Measurements from ENCODE around the gene GFER.
"Not testable (repeated sequence)": the region's sequence is repeated elsewhere in the genome, so short reads cannot be mapped to it uniquely, and the experiment has no call there.

Gene GFER

DNA sequence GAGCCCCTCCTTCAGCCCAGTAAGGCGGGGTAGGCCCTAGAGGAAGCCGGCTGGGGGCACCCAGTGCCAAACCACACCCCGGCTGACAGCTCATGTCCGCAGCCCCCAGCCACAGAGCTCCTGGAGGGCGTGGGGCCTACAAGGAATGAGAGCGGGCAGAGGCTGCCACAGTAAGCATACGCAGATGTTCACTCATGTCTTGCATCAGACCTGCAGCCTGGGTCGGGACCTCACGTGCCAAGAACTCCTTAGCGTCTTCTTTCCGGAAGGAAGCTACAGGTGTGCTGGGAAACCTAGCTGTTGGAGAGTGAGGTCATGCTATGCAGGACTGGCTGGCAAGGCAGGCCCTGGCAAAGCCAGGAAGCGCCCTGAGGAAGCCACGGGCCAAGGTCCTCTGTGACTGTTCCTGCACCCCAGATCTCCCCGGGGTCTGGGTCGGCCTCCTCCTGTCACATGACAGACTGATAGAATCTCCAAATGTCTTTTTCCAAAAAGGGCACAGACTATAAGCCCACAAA, 24.1 kb downstream of the GFER start:
- DNase-seq: no peak

DNA sequence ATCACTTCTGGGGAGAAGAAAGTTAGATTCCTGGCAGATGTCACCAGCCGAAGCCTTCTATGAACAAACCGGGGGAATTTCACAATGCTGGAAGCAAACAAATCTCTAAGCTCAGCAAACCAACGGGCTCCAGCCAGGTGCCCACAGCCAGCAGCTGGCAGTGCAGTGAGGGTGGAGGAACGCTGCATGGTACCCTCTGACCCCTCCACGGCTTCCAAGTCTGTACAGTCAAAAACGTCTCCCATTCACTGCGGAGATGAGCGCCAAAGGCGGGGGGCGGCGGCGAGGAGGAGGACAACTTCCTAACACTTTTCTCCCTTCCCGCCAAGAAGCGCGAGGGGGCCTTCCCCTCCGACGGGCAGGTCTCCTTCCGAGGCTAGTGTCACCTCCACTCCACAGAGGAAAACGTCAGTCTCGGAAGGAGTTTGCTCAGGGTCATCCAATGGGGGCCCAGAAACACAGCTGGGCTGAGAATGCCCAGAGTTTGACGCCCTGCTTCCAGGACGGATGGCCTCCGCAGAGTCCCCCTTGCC, 24.7 kb downstream of the GFER start:
- DNase-seq: no peak

DNA sequence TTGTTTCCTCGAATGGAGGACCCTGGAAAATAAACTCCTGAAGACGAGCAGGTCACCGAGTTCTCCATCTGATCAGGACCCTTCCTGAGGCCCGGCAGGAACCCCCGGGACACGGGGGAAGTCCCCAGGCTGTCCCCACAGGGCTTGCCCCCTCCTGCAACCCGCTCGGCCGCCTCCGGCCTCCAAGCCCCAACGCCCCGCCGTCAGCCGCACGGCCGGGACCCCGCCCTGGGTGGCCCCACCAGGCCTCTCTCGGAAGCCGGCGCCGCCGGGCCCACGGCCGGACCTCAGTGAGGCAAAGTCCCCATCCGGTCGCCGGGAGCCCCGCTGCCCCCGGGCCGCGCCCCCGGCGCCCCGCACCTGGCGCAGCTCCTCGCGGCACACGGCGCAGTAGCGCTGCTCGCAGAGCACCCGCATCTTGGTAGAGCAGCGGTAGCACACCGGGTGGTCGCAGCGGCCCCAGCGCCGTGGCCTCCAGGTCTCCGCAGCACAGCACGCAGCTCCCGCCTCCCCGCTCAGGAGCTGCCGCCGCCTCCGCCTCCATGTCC, 25.2 kb downstream of the GFER start:
- DNase-seq: no peak

DNA sequence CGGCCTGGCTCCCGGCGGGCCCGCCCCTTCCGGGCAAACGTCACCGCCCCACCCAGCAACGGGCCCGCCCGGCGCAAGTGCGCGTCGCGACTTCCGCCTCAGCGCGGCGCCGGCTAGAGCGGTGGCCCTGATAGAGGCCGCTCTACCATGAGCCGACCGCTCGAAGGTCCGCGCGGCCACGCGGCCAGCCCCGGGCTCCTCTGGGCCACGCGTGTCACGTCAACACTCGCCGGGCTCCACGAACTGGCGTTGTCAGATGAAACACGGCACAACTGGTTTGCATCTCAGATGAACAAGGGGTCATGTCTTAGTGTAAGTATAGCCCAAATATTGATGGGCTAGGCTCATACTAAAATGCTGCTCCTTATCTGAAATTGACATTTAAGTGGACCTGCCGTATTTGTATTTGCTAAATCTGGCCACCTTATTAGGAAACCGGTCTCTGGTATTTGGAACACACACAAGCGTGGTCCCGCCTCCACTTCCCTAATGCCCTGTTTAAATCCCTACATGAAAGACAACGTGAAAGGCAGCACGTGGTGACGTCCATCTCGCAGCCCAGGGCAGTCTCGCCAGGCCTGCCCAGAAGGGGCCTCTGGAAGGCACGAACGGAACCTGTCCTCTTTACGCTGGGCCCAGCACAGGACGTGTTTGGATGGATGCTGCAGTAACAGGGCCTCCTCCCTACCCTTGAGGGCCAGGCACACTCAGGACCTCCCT, 26.0 kb downstream of the GFER start, which contains the start of gene ZNF598:
TSS of gene ZNF598 (minus strand) at position 31 of the 720 bp plus-strand sequence.
- peak; percentile 47 for DNase-seq

DNA sequence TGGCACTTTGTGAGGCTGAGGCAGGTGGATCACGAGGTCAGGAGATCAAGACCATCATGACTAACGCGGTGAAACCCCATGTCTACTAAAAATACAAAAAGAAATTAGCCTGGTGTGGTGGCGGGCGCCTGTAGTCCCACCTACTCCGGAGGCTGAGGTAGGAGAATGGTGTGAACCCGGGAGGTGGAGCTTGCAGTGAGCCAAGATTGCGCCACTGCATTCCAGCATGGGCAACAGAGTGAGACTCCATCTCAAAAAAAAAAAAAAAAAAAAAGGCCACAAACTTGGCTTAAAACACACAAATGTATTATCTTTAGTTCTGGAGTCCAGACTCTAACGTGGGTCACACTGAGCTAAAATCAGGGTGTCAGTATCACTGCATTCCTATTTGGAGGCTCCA, 27.7 kb downstream of the GFER start:
- not testable (repeated sequence) for DNase-seq

DNA sequence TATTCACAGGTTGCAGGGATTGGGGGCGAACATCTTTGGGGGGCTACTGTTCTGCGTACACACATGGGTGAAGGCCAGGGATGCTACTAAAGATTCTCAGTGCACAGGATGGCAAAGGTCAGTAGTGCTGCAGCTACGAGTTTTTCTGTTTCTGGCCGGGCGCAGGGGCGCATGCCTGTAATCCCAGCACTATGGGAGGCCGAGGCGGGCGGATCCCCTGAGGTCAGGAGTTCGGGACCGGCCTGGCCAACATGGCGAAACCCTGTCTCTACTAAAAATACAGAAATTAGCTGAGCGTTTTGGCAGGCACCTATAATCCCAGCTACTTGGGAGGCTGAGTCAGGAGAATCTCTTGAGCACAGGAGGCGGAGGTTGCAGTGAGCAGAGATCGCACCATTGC, 29.5 kb downstream of the GFER start:
- DNase-seq: no peak

DNA sequence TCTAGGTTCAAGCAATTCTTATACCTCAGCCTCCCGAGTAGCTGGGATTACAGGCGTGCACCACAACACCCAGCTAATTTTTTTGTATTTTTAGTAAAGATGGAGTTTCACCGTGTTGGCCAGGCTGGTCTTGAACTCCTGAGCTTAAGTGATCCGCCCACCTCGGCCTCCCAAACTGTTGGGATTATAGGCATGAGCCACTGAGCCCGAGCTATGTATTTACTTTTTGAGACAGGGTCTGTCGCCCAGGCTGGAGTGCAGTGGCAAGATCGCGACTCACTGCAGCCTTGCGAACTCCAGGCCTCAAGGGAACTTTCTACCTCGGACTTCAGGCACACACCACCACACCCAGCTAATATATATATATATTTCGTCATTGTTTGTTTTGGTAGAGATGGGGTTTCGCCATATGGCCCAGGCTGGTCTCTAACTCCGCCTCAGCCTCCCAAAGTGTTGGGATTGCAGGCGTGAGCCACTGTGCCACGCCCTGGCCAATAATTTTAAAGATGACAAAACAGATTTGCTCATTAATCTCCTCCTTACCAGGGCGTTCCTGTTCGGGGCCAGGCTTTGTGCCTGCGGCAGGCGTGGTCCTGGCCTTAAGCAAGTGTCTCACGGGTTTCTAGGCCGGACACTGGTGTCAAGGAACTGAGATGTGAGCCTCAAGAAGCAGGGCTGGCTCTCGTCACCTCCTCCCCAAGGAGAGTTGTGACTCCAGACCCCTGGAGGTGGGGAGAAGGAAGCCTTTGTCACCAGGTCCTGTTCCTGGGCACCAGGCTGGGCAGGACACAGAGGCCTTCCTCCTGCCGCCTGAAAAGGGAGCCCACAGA, 31.3 kb downstream of the GFER start:
- no peak for DNase-seq

DNA sequence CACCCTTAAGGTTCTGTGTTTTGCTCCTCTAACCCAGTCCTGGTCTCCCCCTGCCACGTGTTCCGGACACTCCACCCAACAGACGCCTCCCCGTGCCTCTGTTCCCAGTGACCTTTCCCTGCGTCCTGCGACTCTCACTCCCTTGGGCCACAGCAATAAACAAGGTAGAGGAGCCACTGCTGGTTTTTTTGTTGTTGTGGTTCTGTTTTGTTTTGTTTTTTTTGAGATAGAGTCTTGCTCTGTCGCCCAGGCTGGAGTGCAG, 31.9 kb downstream of the GFER start:
- no peak for DNase-seq

DNA sequence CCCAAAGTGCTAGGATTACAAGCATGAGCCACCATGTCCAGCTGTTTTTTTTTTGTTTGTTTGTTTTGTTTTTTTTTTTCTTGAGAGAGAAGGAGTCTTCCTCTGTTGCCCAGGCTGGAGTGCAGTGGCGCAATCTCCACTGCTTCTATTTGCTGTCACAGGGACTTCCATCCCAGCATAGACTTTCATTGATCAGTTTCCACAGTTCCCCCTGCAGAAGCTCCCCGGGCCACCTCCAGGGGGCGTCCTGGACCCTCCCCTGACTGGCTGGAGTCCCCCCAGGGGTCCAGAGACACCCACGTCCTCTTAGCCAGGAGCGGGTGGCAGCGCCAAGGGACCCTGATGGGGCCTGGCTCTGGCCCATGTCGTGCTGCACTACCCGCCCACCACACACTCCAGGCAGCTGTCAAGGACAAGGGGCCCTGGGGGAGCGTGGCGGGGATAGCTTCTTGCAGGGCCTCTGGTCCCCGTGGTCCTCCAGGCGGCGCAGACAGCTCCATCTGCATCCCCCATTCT, 32.5 kb downstream of the GFER start:
- no peak for DNase-seq

DNA sequence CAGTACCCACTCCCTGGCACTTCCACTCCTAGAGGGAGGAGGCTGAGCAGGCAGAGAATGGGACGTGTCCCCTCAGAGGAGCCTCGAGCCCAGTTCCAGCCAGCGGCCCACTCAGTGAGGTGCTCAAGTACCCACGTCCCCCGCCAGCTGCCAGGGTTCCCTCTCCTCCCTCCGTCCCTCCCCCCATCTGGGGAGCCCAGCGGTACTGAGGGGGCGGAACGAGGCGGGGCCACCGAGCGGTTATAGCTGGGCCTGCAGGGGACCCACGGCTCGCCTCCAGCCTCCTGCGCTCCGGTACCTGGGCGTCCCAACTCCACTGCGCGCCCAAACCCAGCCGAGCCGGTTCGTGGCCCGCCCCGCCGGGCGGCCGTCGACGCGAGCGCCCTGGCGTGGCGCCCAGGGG, 35.5 kb downstream of the GFER start, which contains the start of gene NPW:
TSS of gene NPW (plus strand) at position 268 of the 403 bp plus-strand sequence.
- DNase-seq: no peak

DNA sequence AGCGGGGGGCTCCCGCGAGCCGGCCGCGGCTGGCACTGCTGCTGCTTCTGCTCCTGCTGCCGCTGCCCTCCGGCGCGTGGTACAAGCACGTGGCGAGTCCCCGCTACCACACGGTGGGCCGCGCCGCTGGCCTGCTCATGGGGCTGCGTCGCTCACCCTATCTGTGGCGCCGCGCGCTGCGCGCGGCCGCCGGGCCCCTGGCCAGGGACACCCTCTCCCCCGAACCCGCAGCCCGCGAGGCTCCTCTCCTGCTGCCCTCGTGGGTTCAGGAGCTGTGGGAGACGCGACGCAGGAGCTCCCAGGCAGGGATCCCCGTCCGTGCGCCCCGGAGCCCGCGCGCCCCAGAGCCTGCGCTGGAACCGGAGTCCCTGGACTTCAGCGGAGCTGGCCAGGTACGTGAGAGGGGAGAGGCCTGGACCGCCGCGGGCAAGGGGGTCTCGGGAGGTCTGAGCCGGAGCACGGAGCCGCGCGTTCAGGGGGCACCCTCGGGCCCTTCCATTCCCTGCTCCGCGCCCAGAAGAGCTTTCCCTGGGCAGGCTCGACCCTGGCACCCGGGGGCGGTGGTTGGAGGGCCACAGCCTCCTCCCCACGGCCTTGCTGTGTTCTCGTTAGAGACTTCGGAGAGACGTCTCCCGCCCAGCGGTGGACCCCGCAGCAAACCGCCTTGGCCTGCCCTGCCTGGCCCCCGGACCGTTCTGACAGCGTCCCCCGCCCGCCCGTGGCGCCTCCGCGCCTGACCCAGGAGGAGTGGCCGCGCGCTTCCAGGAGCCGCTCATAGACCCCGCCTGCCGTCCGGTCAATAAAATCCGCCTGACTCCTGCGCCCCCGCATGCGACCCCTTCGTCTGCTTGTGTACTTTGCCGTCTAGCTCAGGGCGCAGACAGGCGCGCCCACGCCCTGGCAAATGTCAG, 36.2 kb downstream of the GFER start:
- DNase-seq: no peak

DNA sequence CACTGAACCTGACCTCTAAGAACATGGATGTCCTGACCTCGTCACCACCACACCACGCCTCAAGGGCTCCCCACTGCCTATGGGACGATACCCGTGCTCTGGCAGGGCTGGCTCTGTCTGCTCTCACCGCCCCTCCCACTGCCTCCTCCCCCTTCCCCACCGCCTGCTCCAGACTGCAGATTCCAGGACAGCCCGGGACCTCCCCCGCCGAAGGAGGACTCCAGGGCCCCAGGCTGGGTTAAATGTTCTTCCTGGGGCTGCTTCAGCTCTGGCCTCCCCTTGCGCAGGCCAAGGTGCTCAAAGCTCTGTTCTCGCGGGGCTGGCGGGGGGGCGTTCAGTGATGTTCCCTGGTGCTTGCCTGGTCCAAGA, 38.7 kb downstream of the GFER start:
- DNase-seq: no peak

DNA sequence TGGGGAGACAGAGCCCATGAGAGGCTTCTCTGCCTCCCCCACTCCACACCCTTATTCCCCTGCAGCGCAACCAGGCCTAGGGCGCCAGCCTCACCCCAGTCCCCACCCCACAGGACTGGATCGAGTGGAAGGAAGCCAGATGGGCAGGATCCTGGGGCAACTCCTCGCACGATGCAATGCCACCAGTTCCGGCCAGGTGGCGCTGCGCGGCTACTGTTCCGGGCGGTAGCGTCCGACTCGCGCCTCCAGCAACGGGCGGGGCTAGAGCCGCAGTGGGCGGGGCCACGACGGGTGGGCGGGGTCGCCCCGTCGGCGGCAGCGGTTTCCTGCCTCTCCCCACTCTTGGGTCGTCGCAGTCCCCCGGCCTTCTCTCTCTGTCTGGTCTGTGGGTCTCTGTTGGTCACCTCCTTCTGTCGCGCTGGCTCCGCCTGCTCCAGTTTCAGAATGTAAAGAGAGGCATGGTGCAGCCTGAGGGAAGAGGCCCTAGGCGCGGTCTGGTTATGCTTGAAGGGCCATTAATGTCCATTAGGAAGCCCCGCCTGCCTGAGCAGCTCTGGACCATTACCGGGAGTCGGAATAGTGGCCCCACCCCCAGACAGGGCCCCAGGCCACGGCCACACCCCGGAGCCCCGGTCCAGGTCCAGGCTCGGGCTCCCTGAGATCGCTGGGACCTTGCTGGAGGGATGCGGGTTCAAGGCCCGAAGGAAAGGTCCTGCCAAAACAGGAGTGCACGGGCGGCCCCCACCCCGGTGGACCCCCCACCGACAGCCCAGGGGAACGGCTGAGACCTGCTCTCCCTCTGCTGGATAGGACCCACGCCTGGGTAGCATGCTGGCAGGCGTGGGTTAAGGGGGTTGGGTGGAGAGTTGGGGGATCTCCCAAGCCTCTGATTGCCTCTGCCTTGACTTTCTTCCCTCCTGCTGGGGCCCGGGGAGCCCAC, 39.4 kb downstream of the GFER start:
- DNase-seq: peak; percentile 70

DNA sequence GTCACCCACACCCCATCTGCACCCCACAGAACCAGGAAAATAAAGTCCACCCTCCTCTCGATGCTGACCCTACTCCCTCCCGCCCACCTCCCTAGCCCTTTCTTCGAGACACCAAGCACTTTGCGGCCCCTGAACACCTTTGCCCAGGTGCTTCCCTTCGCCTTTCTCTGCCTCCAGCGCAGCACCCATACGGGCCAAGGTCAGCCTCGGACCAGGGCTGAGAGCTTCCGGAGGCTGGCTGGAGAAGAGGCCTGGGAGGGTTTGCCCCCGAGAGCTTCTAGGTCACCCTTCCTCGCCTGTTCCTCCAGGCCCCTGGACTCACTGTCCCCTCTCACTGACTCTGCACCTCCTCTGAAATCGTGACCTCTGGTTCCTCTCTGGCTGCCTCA, 40.0 kb downstream of the GFER start:
- DNase-seq: no peak

DNA sequence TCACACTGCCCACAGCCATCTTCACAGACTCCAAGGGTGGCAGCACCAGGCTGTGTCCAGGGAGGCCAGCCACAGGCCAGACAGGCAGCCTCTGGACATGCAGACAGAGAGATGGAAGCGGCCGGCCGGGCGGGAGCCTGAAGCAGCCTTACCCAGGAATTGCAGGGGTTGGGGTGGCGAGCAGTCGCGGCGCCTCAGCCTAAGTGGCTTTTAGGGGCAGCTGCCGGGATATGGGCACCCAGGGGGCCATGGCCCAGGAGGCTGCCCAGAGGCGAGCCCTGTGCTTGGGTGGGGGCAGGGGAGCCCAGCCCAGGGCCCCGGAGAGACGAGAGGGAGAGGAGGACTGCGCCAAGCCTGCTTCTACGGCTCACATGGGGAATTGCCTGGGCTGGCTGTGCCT, 41.3 kb downstream of the GFER start:
- DNase-seq: no peak

DNA sequence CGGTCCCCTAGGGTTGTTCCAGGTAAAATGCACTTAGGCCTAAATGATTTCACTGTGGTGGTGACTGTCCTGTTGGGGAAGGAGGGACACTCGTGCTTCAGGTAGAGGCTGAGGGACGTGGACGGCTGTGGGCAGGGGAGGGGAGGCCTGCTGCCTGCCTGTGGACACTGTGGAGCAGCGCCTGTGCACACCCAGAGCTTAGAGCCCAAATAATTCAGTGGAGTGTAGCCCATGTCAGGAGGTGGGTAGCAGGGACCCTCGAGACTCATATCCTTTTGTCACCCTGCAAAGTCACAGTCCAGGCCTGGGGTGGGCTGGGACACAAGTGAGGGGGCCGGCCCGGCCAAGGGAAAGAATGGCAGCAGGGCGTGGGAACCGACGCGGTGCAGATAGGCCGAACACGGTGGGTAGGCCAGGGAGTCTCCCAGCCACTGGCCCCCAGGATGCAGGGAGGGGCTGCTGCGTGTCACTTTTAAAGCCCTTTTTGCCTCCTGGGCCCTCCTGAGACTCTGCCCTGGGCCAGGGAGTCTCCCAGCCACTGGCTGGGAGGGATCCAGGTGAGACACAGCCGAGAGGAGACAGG, 42.0 kb downstream of the GFER start:
- no peak for DNase-seq

DNA sequence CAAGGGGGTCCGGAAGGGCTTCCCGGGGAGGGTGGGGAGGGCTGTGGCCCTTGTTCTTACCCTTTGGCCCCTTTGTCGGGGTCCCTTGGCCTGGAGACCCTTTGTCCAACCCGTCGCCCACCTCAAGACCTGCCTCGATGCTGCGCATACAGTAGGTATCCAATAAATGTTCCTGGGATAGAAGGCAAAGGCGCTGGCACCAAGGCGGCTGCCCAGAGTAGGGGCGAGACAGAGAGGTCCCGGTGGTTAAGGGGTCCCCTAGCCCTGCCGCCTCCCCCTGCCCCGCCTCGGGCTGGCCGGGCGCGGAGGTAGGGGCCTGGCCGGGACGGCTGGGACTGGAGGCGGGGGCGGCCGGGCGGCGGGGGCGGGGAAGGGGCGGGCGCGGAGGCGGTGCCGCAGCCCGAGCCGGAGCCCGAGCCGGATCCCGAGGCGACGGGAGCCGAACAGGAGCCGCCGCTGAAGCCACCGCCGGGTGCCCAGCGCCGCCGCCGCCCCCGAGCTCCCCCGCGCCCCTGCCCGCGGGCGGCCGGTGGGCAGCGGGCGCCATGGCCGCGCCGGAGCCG, 42.5 kb downstream of the GFER start, which contains the start of gene NHERF2:
TSS of gene NHERF2 (plus strand) at position 442 of the 563 bp plus-strand sequence. CDS start at position 546, 104 bp downstream.
- DNase-seq: no peak

DNA sequence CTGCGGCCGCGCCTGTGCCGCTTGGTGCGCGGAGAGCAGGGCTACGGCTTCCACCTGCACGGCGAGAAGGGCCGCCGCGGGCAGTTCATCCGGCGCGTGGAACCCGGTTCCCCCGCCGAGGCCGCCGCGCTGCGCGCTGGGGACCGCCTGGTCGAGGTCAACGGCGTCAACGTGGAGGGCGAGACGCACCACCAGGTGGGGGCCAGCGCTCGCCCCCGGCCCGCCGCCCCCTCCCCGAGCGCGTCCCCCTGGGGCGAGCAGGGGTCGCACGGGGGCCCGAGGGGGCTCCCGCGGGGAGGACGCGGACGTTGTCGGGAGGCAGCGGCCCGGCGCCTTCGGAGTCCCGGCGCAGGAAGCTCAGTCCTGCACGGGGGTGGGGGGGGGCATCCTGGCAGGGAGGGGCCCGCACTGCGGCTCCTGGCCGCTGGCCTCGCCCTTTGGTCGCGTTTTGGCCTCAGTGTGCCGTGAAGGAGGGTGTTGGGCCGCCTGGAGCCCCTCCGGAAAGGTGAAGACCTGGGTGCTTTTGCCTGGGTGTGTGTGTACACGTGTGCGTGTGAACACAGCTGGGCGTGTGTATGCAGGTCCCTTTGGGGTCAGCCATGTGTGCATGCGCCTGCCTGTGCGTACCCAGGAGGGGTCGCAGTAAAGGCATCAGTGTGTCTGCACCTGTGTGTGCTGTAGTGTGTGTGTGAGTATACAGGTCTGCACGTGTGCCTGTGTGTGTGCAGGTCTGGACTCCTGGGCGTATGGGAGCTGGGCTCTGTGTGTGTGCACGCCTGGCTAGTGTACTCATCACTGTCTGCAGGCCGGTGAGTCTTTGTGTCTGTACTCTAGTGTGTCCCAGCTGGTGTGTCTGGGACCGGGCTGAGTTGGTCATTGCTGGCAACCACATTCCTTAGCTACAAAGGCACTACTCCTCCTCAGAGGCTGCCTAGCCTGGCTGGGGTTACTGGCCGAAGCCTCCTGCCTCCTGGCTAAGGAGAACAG, 43.3 kb downstream of the GFER start:
- no peak for DNase-seq

DNA sequence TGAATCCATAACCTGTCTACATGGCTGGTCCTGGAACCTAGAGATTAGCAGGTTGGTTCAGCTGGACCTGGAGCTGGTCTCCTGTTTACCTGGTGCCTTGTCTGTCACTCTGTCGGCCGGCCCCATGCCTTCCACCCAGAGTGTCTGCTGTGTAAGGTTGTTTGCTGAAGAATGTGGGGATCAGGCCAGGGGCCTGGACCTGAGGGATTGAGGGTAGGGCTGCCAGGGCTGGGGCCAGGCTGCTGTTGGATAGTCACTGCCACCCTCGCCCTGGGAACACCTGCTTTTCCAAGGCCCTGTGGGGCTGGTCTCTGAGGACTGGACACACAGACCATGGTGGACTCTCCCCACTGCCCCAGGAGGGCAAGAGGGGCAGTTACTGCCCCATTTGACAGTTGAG, 44.2 kb downstream of the GFER start:
- DNase-seq: no peak

Data from NCI-H510A treated with DMSO at 0.1 percent for 48 hours (cell line).